GM18508 (cell line): ENCODE data around the gene CHL1.

ENCODE experiments used
- ATAC-seq: cut with Tn5 transposase; IDR thresholded peaks from one replicate; pipeline ENCODE4 v1.9.1; 2021; ENCODE audit warnings: moderate number of reproducible peaks; ENCODE audit not compliant: insufficient read depth, unreplicated experiment

Gene CHL1

GRCh38 chr3:447671-448070 lies 251.1 kb downstream of the CHL1 start:
- no peak for ATAC-seq

GRCh38 chr3:449711-450110 lies 253.1 kb downstream of the CHL1 start:
- no peak for ATAC-seq

- ATAC-seq: no peak
Measured at GRCh38 chr3:452221-452620, 255.7 kb downstream of the CHL1 start.

GRCh38 chr3:453106-453505 lies 256.5 kb downstream of the CHL1 start:
- no peak for ATAC-seq

- ATAC-seq: no peak
Measured at GRCh38 chr3:454986-455385, 258.4 kb downstream of the CHL1 start.

- no peak for ATAC-seq
Measured at GRCh38 chr3:458124-458523, 261.6 kb downstream of the CHL1 start.

GRCh38 chr3:458653-459310 lies 262.2 kb downstream of the CHL1 start:
- ATAC-seq: no peak
